ENCODE measurements around the gene ZEB2.

The ZEB2 gene

GRCh38 chr2:144519934-144520731 lies at the start of gene ZEB2:
Gene ZEB2, minus strand, starts transcription at chr2:144520119. Its CDS starts 2,769 bp downstream, at chr2:144517350.
- peak; percentile 29 for DNase-seq (ENCODE audit: low spot score)

- DNase-seq (ENCODE audit: low spot score) = peak; percentile 31
Measured at GRCh38 chr2:144567745-144568144, 47.8 kb upstream of the ZEB2 start.

GRCh38 chr2:144566448-144566847 lies 46.5 kb upstream of the ZEB2 start:
- DNase-seq (ENCODE audit: low spot score) = no peak

DNA sequence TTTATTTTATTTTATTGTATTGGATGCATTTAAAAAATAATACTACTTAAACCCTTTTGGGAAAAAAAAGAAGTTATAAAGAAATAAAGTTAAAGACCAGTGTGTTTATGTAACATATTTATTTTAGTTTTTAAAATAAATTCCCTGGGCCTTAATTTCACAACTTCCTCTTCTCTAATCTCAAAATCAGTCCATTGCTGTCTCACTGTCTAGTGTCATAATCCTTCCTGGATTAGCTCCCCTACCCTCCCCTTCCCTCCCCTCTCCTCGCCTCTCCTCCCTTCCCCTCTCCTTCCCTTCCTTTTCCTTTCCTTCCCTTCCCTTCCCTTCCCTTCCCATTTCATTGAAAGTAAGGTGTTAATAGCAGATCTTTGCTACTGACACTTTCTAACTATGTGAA lies 40.3 kb upstream of the ZEB2 start:
- DNase-seq (ENCODE audit: low spot score) = no peak

DNA sequence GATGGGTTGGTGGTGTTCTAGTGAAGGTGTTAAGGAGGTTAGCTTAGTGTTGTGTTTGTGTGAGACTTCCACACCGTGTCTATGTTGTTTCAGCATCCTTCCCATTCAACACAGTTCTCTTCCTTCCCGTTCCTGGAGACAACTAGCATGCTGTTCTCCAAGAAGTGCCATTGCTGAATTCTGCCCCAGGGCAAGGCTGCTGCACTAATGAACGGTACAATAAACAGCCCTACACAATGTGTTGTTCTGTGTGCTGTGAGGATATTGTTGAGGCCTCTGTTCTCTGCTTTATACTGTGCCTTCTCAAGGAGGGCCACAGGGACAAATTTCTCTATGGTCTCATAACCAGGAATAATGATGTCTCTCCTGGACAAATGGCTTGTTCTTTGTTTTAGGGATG lies 39.8 kb upstream of the ZEB2 start:
- DNase-seq (ENCODE audit: low spot score) = no peak

DNA sequence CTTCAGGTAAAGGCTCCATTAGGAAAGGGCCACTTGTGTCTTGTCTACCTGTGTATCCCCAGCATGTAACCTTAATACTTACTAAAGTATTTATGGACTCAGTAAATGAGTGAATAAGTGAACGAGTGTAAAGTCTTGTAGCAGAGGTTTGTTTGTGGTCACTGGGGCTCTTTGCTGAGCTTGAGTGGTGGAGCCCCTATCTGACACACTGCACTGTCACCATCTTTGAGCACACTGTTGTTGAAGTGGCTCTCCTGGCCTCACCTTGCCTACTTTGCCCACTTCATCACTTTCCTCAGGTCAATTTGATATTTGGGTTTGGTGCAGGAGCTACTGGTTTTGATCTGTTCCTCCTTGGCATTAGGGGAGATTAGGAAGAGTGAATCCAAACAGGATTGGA lies 39.3 kb upstream of the ZEB2 start:
- no peak for DNase-seq (ENCODE audit: low spot score)

- DNase-seq (ENCODE audit: low spot score) = no peak
Measured at GRCh38 chr2:144554492-144555210, 34.7 kb upstream of the ZEB2 start.

GRCh38 chr2:144553379-144553778 lies 33.5 kb upstream of the ZEB2 start:
- DNase-seq (ENCODE audit: low spot score) = no peak

GRCh38 chr2:144552821-144553220 lies 32.9 kb upstream of the ZEB2 start:
- DNase-seq (ENCODE audit: low spot score) = no peak

- DNase-seq (ENCODE audit: low spot score) = no peak
Measured at GRCh38 chr2:144550911-144551310, 31.0 kb upstream of the ZEB2 start.

DNA sequence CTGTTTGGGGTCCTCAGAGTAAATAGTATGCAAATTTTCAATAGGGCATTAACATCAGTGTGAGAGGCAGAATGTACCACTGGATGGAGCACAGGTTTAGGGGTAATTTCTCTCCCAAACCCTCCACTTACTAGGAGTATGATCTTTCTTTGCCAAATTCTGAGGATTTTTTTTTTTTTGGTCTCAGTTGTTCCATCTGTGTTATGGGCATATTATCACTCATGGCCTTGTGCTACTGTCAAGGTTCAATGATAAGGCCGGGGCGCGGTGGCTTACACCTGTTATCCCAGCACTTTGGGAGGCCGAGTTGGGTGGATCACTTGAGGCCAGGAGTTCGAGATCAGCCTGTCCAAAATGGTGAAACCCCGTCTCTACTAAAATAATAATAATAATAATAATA lies 30.2 kb upstream of the ZEB2 start:
- no peak for DNase-seq (ENCODE audit: low spot score)

DNA sequence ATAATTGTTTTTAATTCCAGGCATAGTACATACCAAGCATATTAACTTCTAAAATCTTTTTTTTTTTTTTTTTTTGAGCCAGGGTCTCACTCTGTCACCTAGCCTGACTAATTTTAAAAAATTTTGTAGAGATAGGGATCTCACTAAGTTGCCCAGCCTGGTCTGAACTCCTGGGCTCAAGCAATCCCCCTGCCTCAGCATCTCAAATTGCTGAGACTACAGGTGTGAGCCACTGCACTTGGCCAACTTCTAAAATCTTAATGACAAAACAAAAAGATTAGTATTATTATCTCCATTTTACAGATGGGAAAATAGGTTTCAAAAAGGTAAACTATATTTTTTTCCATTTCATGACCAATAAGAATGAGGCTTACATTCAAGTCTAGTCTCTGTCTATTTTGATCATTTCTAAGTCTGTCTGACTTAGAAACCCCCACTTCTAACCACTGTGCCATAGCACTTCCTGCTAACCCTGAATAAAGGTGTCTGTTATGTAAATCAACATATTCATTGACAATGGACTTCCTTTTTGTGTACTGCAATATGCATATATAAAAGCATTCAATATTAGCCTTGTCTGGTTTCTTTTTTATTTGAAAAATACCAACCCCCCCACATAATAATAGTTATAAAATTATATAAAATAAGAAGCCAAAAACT lies 28.7 kb upstream of the ZEB2 start:
- DNase-seq (ENCODE audit: low spot score) = no peak

GRCh38 chr2:144548088-144548487 lies 28.2 kb upstream of the ZEB2 start:
- no peak for DNase-seq (ENCODE audit: low spot score)

GRCh38 chr2:144547494-144547893 lies 27.6 kb upstream of the ZEB2 start:
- no peak for DNase-seq (ENCODE audit: low spot score)

- no peak for DNase-seq (ENCODE audit: low spot score)
Measured at GRCh38 chr2:144546933-144547332, 27.0 kb upstream of the ZEB2 start.

GRCh38 chr2:144545787-144546186 lies 25.9 kb upstream of the ZEB2 start:
- no peak for DNase-seq (ENCODE audit: low spot score)

DNA sequence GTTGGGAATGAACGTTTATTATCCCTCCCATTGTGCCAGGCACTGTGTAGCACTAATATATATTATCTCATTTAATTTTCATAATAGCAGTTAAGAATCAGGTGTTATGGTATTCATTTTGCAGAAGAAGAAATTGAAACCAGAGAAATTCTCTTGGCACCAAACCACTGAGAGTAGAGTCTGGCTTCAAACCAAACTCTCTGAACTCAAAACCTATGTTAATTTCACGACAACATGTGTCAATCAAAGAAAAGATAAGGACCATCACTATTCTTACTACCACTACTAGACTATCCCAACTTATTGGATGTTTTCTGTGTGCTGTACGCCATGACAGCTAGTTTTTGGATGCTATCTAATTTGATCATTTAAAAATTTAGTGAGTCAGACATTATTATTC lies 24.1 kb upstream of the ZEB2 start:
- DNase-seq (ENCODE audit: low spot score) = no peak

- DNase-seq (ENCODE audit: low spot score) = no peak
Measured at GRCh38 chr2:144541396-144541795, 21.5 kb upstream of the ZEB2 start.

DNA sequence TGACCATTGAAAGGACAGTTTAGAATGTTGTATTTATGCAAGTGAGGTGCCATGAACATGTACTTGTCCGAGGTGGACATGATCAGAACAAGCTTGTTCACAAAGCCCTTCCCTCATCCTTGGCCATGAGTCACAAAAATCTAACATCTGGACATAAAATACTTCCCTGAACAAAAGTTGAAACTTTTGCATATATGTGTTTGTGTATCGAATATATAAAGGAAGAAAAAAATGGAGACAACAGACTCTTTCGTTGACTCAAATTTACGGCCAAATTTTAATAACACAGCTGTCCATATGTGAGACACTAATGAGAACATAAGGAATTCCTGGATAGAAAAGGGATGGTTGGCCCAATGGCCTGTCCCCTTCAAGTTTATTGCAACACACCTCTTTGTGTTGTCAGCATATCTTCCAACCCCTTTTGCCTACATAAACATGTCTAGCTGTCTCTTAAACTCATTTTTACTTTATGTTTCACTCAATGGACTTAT lies 19.4 kb upstream of the ZEB2 start:
- no peak for DNase-seq (ENCODE audit: low spot score)

GRCh38 chr2:144535300-144535699 lies 15.4 kb upstream of the ZEB2 start:
- DNase-seq (ENCODE audit: low spot score) = no peak

GRCh38 chr2:144533221-144533620 lies 13.3 kb upstream of the ZEB2 start:
- no peak for DNase-seq (ENCODE audit: low spot score)

DNA sequence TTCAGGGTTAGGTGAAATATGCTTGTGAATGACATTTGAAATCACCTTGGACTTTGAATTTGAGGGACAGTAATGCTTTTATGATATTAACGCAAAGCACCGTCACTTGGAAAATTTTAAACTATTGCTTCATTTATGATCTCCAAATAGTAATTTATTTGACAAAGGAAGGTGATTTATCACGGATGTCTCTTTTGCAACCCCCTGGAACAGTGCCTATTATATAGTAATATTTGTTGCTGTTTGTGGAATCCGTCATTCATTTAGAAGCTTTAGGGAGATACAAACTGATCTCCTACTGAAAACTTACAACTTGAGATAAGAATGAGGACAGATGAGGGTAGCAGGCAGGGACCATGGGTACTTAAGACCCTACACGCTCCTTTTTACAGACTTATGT lies 10.7 kb upstream of the ZEB2 start:
- no peak for DNase-seq (ENCODE audit: low spot score)

GRCh38 chr2:144529841-144530240 lies 9.9 kb upstream of the ZEB2 start:
- DNase-seq (ENCODE audit: low spot score) = no peak

Data from iPS-NIHi11 (cell line).